ENCODE measurements around the gene CTRB2. TPM values are rescaled to one million over a fixed set of nuclear protein-coding genes. Genes with fewer than 3 reads are reported as not detected.

CTRB2 gene
- total and polyA plus RNA-seq, 2 of the 8 experiments (the other 6 are each of a cell fraction or from before 2014, with no cell fraction given) = not detected

- H3K4me3 ChIP-seq (ENCODE audit: extremely low read depth in 1 of 4, insufficient read depth in 2 of 4, low read depth in 3 of 4, low read length in 4 of 4) = no peak overlapping the region
- no peak overlapping the region for H3K18ac ChIP-seq (ENCODE audit: extremely low read depth, low read length)
- no peaks in the 10 kb centered on the region for H3K9me3 ChIP-seq (ENCODE audit: insufficient read depth in 2 of 2, low read depth in 1 of 2, low read length in 1 of 2)
- no peak overlapping the region for H3K23ac ChIP-seq (ENCODE audit: insufficient read length)
- no peak overlapping the region for H2BK5ac ChIP-seq (ENCODE audit: low read depth, low read length)
- H2AK5ac ChIP-seq (ENCODE audit: low read depth, low read length) = no peak overlapping the region
- no peak overlapping the region for H2AFZ ChIP-seq (ENCODE audit: low read length)
- ChIA-PET CTCF (ENCODE audit: partially characterized antibody) (interaction anchor here (1.0 to 3.0 kb wide), 4 partner anchors 12 to 24 kb away, joined by 4 to 10 read pairs (median 6); partner anchors contain the start of gene CTRB2), POLR2A (ENCODE audit: partially characterized antibody) (interaction anchor here (0.6 to 22.7 kb wide), 15 partner anchors 9 to 207 kb away, joined by 3 to 375 read pairs (median 4); partner anchors contain the start of genes BCAR1 and CTRB2)
- no peak overlapping the region for H3K4ac ChIP-seq (replicated peaks; ENCODE audit: insufficient read length, low read depth, low read length)
- peak overlapping the region in 1 of 4 experiments; percentile 0; a peak in 1 of 7 replicates for H3K9ac ChIP-seq (replicated peaks in 1 of 4; ENCODE audit: extremely low read depth in 1 of 4, low read depth in 3 of 4, low read length in 3 of 4)
- H3K79me1 ChIP-seq (ENCODE audit: low read depth, low read length) = no peaks in the 10 kb centered on the region
- H3K56ac ChIP-seq (replicated peaks; ENCODE audit: insufficient read length, low read depth, low read length) = no peak overlapping the region
- DNase-seq (ENCODE audit: low read depth in 1 of 2, low spot score in 2 of 2) (no peak), FAIRE-seq (no peak)
- H3K27me3 ChIP-seq (replicated peaks in 1 of 4; ENCODE audit: control insufficient read depth in 3 of 4, extremely low read depth in 1 of 4, insufficient read depth in 3 of 4, low read length in 3 of 4) = no peaks in the 10 kb centered on the region
- no peak overlapping the region for H2BK20ac ChIP-seq (ENCODE audit: low read length)
- no peak overlapping the region for H2BK15ac ChIP-seq (ENCODE audit: low read length)
- H2BK12ac ChIP-seq (ENCODE audit: low read depth, low read length) = peak overlapping the region; percentile 60; the same call in 1 of the 2 replicates
- H3K36me3 ChIP-seq (ENCODE audit: control insufficient read depth in 2 of 4, insufficient read depth in 4 of 4, low read length in 3 of 4) = peaks cover 4 to 15% (median 8%) of the 10 kb centered on the region in 4 experiments; a peak in 5 of 8 replicates
- H2BK120ac ChIP-seq (replicated peaks; ENCODE audit: low read depth, low read length) = no peak overlapping the region
- peak overlapping the region; percentile 57; the same call in 1 of the 2 replicates for H4K8ac ChIP-seq (ENCODE audit: extremely low read depth, insufficient read depth, low read length)
- no peak overlapping the region for H4K5ac ChIP-seq (ENCODE audit: insufficient read length, low read depth, low read length)
- H3K4me2 ChIP-seq (ENCODE audit: insufficient read depth in 1 of 2, low read depth in 2 of 2, low read length in 2 of 2) = no peak overlapping the region
- H4K20me1 ChIP-seq (replicated peaks in 1 of 2; ENCODE audit: control insufficient read depth in 1 of 2, insufficient read depth in 2 of 2, low read length in 2 of 2) = peaks cover 3 to 11% of the 10 kb centered on the region in 2 experiments
- H3K23me2 ChIP-seq (ENCODE audit: low read depth, low read length) = no peaks in the 10 kb centered on the region
- H4K91ac ChIP-seq (replicated peaks; ENCODE audit: insufficient read length, low read length) = no peak overlapping the region
- H3K14ac ChIP-seq (ENCODE audit: insufficient read length) = no peak overlapping the region
- no peaks in the 10 kb centered on the region for H3K79me2 ChIP-seq (ENCODE audit: control insufficient read depth in 1 of 2, insufficient read depth in 2 of 2, low read length in 2 of 2)
- 91% methylated on average over 10 of the region's 22 CpGs; no CpG with 5 or more reads in 1 of the 2 experiments for WGBS, 2 experiments (ENCODE audit: extremely low coverage in 1 of 2, insufficient coverage in 1 of 2, insufficient read length in 1 of 2, insufficient replicate concordance in 2 of 2, low coverage in 1 of 2, low lambda C conversion rate in 2 of 2, missing lambda C conversion rate in 1 of 2)
- H3K4me1 ChIP-seq (replicated peaks in 1 of 4; ENCODE audit: control insufficient read depth in 3 of 4, insufficient read depth in 4 of 4, low read length in 3 of 4) = peaks cover 0 to 4% (median 0%) of the 10 kb centered on the region in 4 experiments; a peak in 1 of 7 replicates
- no peak overlapping the region for H3K27ac ChIP-seq (ENCODE audit: low read depth, low read length)
- TF ChIP-seq SP2 (IDR thresholded peaks at IDR 0.05; ENCODE audit: low read length) (no peak), E2F6 (IDR thresholded peaks at IDR 0.05) (no peak), SP1 (IDR thresholded peaks at IDR 0.05; ENCODE audit: low read depth, low read length) (no peak), RAD21 (IDR thresholded peaks at IDR 0.05 in 1 of 2, conservative IDR thresholded peaks at IDR 0.05 in 1 of 2; ENCODE audit: low read depth in 2 of 2, low read length in 2 of 2) (peak; percentile 7; a peak in 1 of 4 replicates), POLR2AphosphoS5 (IDR thresholded peaks at IDR 0.05; ENCODE audit: low read depth, low read length) (peak; percentile 60; the same call in 1 of the 2 replicates), HDAC2 (IDR thresholded peaks at IDR 0.05; ENCODE audit: borderline replicate concordance in 1 of 2, low read depth in 2 of 2, low read length in 2 of 2) (no peak), FOSL1 (IDR thresholded peaks at IDR 0.05; ENCODE audit: insufficient read depth, low read depth, low read length) (no peak), SIN3A (conservative IDR thresholded peaks at IDR 0.05 in 1 of 2, IDR thresholded peaks at IDR 0.05 in 1 of 2; ENCODE audit: low read depth in 1 of 2, low read length in 2 of 2) (no peak), SIRT6 (IDR thresholded peaks at IDR 0.05; ENCODE audit: low read length) (no peak), NANOG (IDR thresholded peaks at IDR 0.05; ENCODE audit: insufficient read depth, low read depth, low read length, poor library complexity, severe bottlenecking) (no peak)
Measured at GRCh38 chr16:75226550-75227360, 19.8 kb upstream of the CTRB2 start.
